Astrocyte of the cerebellum (primary cell): ENCODE data around the gene SYCP2L.
"Not testable (repeated sequence)": the region's sequence is repeated elsewhere in the genome, so short reads cannot be mapped to it uniquely, and the experiment has no call there.

ENCODE experiments used
- DNase-seq: peaks from one replicate; pipeline ENCODE4 v3.0.0-alpha.2; 2011; ENCODE audit warnings: low read depth
- H3K4me3 ChIP-seq: 2 replicates; pipeline ENCODE4 v1.5.1; 2011; ENCODE audit warnings: mild to moderate bottlenecking, low read depth, low read length, moderate library complexity
- CTCF ChIP-seq: IDR thresholded peaks from 2 replicates; pipeline ENCODE4 v1.5.1; 2012; ENCODE audit warnings: low read length, low read depth, moderate library complexity, mild to moderate bottlenecking; ENCODE audit errors: missing control alignments
- in situ Hi-C: cut with HindIII; loops from 2 replicates; pipeline ENCODE4 v1.10.0; 2017; ENCODE audit warnings: low sequenced_read_pairs

SYCP2L gene

DNA sequence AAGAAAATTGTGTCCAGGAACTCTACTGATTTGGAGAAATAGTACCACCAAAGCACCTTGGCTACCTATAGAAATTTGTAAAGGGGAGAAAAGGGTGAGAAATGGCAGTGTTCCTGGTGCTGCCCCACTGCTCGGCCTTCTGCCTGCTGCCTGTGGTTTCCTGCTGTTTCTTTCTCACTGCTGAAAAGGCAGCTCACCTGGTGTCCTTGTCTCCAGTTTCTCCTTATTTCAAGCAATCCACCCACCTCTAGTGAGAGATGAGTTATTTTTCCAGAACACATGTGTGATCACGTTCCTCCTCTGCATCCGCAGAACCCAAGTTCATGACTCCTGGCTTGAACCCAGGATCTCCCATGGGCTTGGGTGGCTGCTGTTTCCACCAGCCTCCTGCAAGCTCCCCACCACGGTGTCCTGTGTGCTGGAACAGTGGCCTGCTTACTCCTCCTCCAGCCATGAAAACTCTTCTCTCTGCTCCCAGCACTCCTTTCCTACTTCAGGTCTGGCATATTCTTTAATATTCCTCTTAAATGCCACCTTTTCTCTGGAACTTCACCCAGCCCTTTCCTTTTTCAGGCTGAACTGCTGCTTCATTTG, 108.4 kb downstream of the SYCP2L start:
- in situ Hi-C loops = no loop called here
- no peak for TF ChIP-seq CTCF
- DNase-seq = no peak
- no peak overlapping the region for H3K4me3 ChIP-seq

- TF ChIP-seq CTCF = no peak
- in situ Hi-C loops = no loop called here
- no peak overlapping the region for H3K4me3 ChIP-seq
- peak; percentile 66 for DNase-seq
Measured at GRCh38 chr6:10999994-11000393, 113.1 kb downstream of the SYCP2L start.

DNA sequence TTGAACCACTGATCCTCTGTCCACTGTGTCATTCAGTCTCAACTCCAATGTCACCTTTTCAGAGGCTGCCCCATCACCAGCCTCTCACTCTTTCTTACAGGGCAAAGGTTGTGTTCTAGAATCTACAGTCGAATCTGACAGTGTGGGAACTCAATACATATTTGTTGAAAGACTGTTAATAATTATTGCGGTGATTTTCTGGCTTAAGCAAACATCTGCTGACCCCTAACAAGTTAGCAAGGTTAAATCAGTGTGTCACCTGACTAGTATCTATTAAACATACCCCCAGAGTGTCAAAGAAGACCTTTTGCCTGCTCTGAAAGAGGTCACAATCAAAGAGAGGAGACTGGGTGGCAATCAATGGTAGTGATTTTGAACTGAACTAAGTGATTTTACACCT, 115.3 kb downstream of the SYCP2L start:
- in situ Hi-C loops = no loop called here
- no peak overlapping the region for H3K4me3 ChIP-seq
- TF ChIP-seq CTCF = no peak
- no peak for DNase-seq

GRCh38 chr6:11003297-11003696, 116.4 kb downstream of the SYCP2L start:
- H3K4me3 ChIP-seq, DNase-seq, in situ Hi-C loops: not testable (repeated sequence)

DNA sequence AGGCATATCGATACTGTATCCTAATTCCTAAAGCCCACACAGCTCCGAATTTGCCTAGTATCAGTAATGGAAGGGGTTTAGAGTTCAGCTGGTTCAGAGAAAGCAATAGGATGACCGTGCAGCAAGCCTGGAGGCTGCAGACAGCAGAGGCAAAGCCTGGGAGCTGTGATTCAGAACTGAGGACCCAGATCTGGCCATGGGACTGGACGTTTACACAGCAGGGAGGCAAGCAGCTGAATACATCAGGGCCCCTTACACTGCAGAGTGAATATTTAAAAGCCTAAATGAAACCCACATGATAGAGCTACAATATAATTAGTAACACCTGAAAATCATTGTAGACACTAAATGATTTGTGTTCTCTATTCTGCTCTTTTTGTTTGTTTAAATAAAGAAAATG, 119.2 kb downstream of the SYCP2L start:
- no peak overlapping the region for H3K4me3 ChIP-seq
- DNase-seq = no peak
- in situ Hi-C loops = no loop called here
- no peak for TF ChIP-seq CTCF

GRCh38 chr6:11007715-11008608, 121.1 kb downstream of the SYCP2L start:
- in situ Hi-C loops = no loop called here
- no peak for DNase-seq
- TF ChIP-seq CTCF = no peak
- H3K4me3 ChIP-seq = no peak overlapping the region

GRCh38 chr6:11008821-11009220, 122.0 kb downstream of the SYCP2L start:
- no peak for DNase-seq
- H3K4me3 ChIP-seq = no peak overlapping the region
- no peak for TF ChIP-seq CTCF
- in situ Hi-C loops = no loop called here
